Activated naive CD4-positive, alpha-beta T cell treated with Interleukin-2 at 50 U/mL for 16 hours (primary cell): ENCODE measurements around the gene SPTBN5.
A peak's percentile ranks its signal among the peaks of the same experiment; 100 is the strongest.

Experiments used
- DNase-seq: peaks from one replicate; pipeline ENCODE4 v3.0.0-alpha.2; 2020

SPTBN5 gene

GRCh38 chr15:41926185-41927056 lies 32.6 kb upstream of the SPTBN5 start:
- no peak for DNase-seq

- DNase-seq: no peak
Observed at GRCh38 chr15:41925086-41925608, 31.3 kb upstream of the SPTBN5 start.

- DNase-seq: no peak
Observed at GRCh38 chr15:41923401-41923997, 29.6 kb upstream of the SPTBN5 start.

GRCh38 chr15:41922353-41922752 lies 28.5 kb upstream of the SPTBN5 start:
- DNase-seq: no peak

GRCh38 chr15:41921639-41922038 lies 27.8 kb upstream of the SPTBN5 start:
- no peak for DNase-seq

- DNase-seq: no peak
Observed at GRCh38 chr15:41921167-41921566, 27.3 kb upstream of the SPTBN5 start.

- DNase-seq: no peak
Observed at GRCh38 chr15:41919954-41920538, 26.2 kb upstream of the SPTBN5 start.

GRCh38 chr15:41919201-41919820 lies 25.5 kb upstream of the SPTBN5 start:
- DNase-seq: no peak

- no peak for DNase-seq
Observed at GRCh38 chr15:41918506-41919126, 24.8 kb upstream of the SPTBN5 start.

- no peak for DNase-seq
Observed at GRCh38 chr15:41917767-41918430, 24.0 kb upstream of the SPTBN5 start.

- no peak for DNase-seq
Observed at GRCh38 chr15:41915255-41915994, 21.6 kb upstream of the SPTBN5 start.

GRCh38 chr15:41914411-41914810 lies 20.6 kb upstream of the SPTBN5 start:
- DNase-seq: no peak

GRCh38 chr15:41913256-41913655 lies 19.4 kb upstream of the SPTBN5 start:
- no peak for DNase-seq

GRCh38 chr15:41911691-41912345 lies 18.0 kb upstream of the SPTBN5 start:
- DNase-seq: no peak

- no peak for DNase-seq
Observed at GRCh38 chr15:41908736-41909461, 15.0 kb upstream of the SPTBN5 start.

GRCh38 chr15:41907141-41907540 lies 13.3 kb upstream of the SPTBN5 start:
- DNase-seq: no peak

- no peak for DNase-seq
Observed at GRCh38 chr15:41906608-41907007, 12.8 kb upstream of the SPTBN5 start.

GRCh38 chr15:41905036-41905793 lies 11.4 kb upstream of the SPTBN5 start:
- no peak for DNase-seq

GRCh38 chr15:41904541-41905005 lies 10.7 kb upstream of the SPTBN5 start:
- peak; percentile 69 for DNase-seq
